ENCODE measurements around the gene PSMC3.

Gene PSMC3

DNA sequence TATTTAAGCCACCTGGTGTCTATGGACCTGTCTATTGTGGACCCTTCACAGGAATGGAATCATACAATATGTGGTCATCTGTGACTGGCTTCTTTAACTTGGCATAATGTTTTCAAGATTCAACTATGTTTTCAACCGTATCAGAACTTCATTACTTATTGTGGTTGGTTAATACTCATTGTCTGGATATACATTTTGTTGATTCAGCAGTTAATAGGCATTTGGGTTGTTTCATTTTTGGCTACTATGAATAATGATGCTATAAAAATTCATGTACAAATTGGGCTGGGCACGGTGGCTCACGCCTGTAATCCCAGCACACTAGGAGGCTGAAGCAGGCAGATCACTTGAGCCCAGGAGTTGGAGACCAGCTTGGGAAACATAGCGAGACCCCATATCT, 25.2 kb upstream of the PSMC3 start:
- TF ChIP-seq, protein P1, sequence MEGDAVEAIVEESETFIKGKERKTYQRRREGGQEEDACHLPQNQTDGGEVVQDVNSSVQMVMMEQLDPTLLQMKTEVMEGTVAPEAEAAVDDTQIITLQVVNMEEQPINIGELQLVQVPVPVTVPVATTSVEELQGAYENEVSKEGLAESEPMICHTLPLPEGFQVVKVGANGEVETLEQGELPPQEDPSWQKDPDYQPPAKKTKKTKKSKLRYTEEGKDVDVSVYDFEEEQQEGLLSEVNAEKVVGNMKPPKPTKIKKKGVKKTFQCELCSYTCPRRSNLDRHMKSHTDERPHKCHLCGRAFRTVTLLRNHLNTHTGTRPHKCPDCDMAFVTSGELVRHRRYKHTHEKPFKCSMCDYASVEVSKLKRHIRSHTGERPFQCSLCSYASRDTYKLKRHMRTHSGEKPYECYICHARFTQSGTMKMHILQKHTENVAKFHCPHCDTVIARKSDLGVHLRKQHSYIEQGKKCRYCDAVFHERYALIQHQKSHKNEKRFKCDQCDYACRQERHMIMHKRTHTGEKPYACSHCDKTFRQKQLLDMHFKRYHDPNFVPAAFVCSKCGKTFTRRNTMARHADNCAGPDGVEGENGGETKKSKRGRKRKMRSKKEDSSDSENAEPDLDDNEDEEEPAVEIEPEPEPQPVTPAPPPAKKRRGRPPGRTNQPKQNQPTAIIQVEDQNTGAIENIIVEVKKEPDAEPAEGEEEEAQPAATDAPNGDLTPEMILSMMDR (IDR thresholded peaks at IDR 0.05; ENCODE audit: low read depth, low read length, missing control alignments), result no peak
- DNase-seq (ENCODE audit: extremely low read depth, low read depth), result no peak
- H3K4me3 ChIP-seq (replicated peaks; ENCODE audit: low read depth, low read length), result no peak overlapping the region

DNA sequence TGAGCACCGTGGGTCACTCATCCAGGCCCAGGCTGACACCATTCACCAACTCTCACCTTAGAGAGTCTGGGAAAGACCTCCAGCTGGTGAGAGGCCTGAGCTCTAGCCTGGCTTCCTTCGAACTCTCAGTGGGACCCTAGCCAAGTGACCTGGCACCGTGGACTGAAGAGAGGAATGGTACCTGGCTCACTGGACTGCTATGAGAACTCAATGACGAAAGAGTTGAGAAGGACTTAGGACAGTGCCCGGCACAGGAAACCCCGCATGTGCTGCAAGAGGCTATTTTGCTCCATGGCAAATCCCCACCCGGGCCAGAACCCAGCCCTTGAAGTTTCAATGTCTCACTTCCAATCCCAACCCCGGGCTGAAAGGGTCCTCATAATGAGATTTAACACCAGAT, 23.3 kb upstream of the PSMC3 start:
- TF ChIP-seq, protein P1 (IDR thresholded peaks at IDR 0.05; ENCODE audit: low read depth, low read length, missing control alignments), result no peak

DNA sequence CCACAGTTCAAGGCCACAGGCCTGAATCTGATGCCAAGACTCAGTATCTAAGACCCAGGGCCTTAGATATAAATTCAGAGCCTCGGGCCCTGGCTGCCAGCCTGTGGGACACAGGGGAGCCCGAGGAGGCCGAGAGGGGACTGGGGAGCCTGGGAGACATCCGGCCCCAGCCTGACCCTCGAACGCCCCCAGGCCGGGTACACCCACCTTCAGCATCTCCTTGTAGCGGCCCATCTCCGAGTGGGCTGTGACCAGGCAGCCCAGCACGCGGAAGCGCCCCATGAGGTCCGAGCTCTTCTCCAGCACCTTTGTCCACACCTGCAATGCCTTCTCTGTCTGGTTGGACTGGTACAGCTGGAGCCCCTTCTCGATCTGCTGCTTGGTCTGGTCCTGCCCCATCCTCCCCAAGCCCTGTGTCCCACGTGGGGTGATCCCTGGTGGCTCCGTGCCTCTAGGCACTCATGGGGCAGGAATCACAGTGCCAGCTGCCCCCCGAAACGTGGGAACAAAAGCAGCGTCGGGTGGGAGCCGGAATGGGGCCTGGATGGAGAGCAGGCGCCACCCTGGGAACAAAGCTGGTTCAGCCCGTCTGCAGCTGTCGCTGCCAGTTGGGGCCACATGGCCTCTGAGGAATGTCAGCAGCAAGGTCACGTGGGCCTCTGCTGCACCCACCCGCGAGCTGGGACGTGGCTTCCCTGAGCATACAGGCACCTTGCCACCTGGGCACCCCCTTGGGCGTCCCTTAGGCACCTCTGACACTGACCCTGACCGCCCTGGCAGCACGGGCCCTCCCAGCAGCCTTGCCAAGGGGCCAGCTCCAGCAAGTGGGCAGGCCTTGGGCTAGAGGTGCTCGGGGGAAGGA, 22.6 kb upstream of the PSMC3 start, which contains the start of gene RAPSN:
RAPSN (minus strand) TSS at position 571 of the 862 bp plus-strand sequence; CDS start at position 399, 172 bp downstream.
- TF ChIP-seq, protein P1 (IDR thresholded peaks at IDR 0.05; ENCODE audit: low read depth, low read length, missing control alignments), result no peak
- DNase-seq (ENCODE audit: extremely low read depth, low read depth), result no peak
- H3K4me3 ChIP-seq (replicated peaks; ENCODE audit: low read depth, low read length), result no peak within 1 kb of the TSS

More for the DNA sequence above, 23.3 kb upstream of the PSMC3 start:
- no peak for DNase-seq (ENCODE audit: extremely low read depth, low read depth)
- no peak overlapping the region for H3K4me3 ChIP-seq (replicated peaks; ENCODE audit: low read depth, low read length)

DNA sequence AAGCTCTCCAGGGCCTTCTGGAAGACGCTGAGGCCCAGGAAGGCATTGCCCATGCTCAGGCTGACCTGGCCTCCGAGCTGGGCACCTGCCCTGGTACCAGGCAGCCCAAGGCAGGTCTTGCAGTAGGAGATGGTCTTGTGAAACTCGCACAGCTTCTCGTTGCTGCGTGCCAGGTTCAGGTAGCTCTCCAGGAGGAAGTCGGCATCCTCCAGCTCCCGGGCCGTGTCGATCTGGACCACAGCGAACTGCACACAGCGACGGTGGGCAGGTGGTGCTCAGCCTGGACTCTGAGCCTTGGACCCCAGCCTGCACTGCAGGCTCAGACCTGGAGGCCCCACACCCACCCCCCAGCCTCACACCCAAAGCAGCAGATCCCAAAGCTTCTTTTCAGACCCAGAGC, 21.7 kb upstream of the PSMC3 start:
- no peak for DNase-seq (ENCODE audit: extremely low read depth, low read depth)
- TF ChIP-seq, protein P1 (IDR thresholded peaks at IDR 0.05; ENCODE audit: low read depth, low read length, missing control alignments), result no peak
- H3K4me3 ChIP-seq (replicated peaks; ENCODE audit: low read depth, low read length), result no peak overlapping the region

DNA sequence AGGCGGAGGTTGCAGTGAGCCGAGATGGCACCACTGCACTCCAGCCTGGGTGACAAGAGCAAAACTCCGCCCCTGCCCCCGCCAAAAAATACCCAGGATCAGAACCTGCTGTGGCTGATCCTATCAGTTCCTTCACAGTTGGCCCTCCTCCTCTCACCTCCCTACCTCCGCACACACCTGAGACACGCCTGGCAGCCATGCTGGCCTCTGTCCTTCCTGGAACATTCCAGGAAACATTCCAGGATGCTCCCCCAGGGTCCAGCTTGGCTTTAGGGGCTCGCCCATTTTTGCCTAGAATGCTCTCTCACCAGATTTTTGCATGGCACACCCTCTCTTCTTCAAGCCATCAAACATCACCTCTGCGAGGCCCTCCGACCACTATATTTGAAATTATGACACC, 20.6 kb upstream of the PSMC3 start:
- H3K4me3 ChIP-seq (replicated peaks; ENCODE audit: low read depth, low read length), result no peak overlapping the region
- no peak for DNase-seq (ENCODE audit: extremely low read depth, low read depth)
- TF ChIP-seq, protein P1 (IDR thresholded peaks at IDR 0.05; ENCODE audit: low read depth, low read length, missing control alignments), result no peak

DNA sequence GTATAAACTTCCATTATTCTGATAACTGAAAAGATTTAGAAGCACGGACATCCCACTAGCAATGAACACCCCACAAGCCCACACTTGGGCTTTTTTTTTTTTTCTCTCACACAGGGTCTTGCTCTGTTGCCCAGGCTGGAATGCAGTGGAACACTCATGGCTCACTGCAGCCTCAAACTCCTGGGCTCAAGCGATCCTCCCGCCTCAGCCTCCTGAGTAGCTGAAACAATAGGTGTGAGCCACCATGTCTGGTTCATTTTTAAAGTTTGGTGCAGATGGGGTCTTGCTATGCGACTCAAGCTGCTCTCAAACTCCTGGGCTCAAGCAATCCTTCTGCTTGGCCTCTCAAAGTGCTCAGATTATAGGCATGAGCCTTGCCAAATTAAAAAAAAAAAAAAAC, 19.6 kb upstream of the PSMC3 start:
- TF ChIP-seq, protein P1 (IDR thresholded peaks at IDR 0.05; ENCODE audit: low read depth, low read length, missing control alignments), result no peak
- DNase-seq (ENCODE audit: extremely low read depth, low read depth), result no peak
- H3K4me3 ChIP-seq (replicated peaks; ENCODE audit: low read depth, low read length), result no peak overlapping the region

Data from HFF-Myc (cell line).